OCI-LY7 (cell line): ENCODE data around the gene PDGFD.

Experiments used
- EZH2phosphoT487 ChIP-seq: fragments of 200-600 bp; sonication (generic); IDR thresholded peaks from 2 replicates; pipeline ENCODE4 v1.6.1; 2018; ENCODE audit warnings: low read depth, borderline replicate concordance, mild to moderate bottlenecking, mixed run types, antibody characterized with exemption, low read length, moderate library complexity, mixed read lengths
- TF ChIP-seq, protein P1 (sequence below): fragments of 200-600 bp; sonication (generic); conservative IDR thresholded peaks from 2 replicates; pipeline ENCODE4 v1.5.1; 2014; ENCODE audit warnings: mild to moderate bottlenecking, antibody characterized with exemption, low read length, moderate library complexity, mixed read lengths

DNA sequence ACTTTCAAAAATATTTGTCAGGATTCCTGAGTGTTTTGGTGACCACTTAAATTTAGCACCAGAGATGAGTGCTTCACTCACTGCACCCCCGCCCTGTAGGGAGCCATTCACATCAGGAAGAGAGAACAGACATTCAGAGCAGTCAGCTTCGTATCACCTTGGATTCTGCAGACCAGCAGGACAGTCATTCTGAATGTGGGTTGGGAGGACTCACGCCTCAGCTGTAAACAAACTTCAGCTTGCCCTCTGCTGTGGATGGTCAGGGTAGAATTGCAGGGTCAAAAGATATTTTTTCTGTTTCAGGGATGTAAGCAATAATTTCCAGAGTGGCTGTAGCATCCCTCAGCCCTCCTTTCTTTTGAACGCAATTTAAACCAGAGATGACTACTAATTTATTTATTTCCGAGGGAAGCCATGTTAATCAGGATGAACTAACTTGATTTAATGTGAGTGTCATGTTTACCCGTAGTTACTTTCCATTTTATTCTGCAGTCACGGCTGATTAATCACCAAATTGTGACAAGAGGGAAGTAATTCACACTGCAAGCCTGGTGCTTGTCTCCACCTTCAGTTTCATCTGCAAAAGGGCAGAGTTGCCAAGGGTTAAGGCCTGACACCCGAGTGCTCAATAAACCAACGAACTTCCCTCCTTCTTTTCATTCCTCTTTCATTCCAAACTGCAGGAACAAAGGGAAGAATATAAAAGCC, 301.7 kb downstream of the PDGFD start:
- TF ChIP-seq, protein P1, sequence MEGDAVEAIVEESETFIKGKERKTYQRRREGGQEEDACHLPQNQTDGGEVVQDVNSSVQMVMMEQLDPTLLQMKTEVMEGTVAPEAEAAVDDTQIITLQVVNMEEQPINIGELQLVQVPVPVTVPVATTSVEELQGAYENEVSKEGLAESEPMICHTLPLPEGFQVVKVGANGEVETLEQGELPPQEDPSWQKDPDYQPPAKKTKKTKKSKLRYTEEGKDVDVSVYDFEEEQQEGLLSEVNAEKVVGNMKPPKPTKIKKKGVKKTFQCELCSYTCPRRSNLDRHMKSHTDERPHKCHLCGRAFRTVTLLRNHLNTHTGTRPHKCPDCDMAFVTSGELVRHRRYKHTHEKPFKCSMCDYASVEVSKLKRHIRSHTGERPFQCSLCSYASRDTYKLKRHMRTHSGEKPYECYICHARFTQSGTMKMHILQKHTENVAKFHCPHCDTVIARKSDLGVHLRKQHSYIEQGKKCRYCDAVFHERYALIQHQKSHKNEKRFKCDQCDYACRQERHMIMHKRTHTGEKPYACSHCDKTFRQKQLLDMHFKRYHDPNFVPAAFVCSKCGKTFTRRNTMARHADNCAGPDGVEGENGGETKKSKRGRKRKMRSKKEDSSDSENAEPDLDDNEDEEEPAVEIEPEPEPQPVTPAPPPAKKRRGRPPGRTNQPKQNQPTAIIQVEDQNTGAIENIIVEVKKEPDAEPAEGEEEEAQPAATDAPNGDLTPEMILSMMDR, result no peak; the same call in 1 of the 2 replicates
- TF ChIP-seq EZH2phosphoT487, result no peak
